Karpas-422 (cell line): ENCODE data around the gene DCDC1. TPM values are rescaled to one million over a fixed set of nuclear protein-coding genes. Genes with fewer than 3 reads are reported as not detected.

ENCODE experiments used
- DNase-seq: peaks from one replicate; pipeline ENCODE4 v3.0.0-alpha.2; 2015
- H2AFZ ChIP-seq: fragments of 200-600 bp; sonication (generic); 2 replicates; pipeline ENCODE4 v1.6.1; 2014; ENCODE audit warnings: antibody characterized with exemption, low read length, mixed read lengths
- H3K27ac ChIP-seq: fragments of 200-600 bp; sonication (generic); 2 replicates; pipeline ENCODE4 v1.5.1; 2014; ENCODE audit warnings: mild to moderate bottlenecking, low read length, moderate library complexity
- H3K27me3 ChIP-seq: fragments of 200-600 bp; sonication (generic); 2 replicates; pipeline ENCODE4 v1.6.1; 2014; ENCODE audit warnings: low read length, mixed read lengths
- H3K36me3 ChIP-seq: fragments of 200-600 bp; sonication (generic); 2 replicates; pipeline ENCODE4 v1.6.1; 2014; ENCODE audit warnings: low read length, mixed read lengths; ENCODE audit not compliant: insufficient read depth
- H3K4me1 ChIP-seq: fragments of 200-600 bp; sonication (generic); 2 replicates; pipeline ENCODE4 v1.6.1; 2014; ENCODE audit warnings: mild to moderate bottlenecking, low read length, mixed read lengths
- H3K4me2 ChIP-seq: fragments of 200-600 bp; sonication (generic); 2 replicates; pipeline ENCODE4 v1.6.1; 2014; ENCODE audit warnings: low read length, low read depth, mild to moderate bottlenecking; ENCODE audit not compliant: poor library complexity, severe bottlenecking
- H3K4me3 ChIP-seq: fragments of 200-600 bp; sonication (generic); 2 replicates; pipeline ENCODE4 v1.5.1; 2014; ENCODE audit warnings: mild to moderate bottlenecking, antibody characterized with exemption, low read length, mixed read lengths
- H3K79me2 ChIP-seq: fragments of 200-600 bp; sonication (generic); 2 replicates; pipeline ENCODE4 v1.6.1; 2014; ENCODE audit warnings: mild to moderate bottlenecking, low read length, mixed read lengths
- H3K9ac ChIP-seq: fragments of 200-600 bp; sonication (generic); 2 replicates; pipeline ENCODE4 v1.6.0; 2014; ENCODE audit warnings: low read length
- H3K9me2 ChIP-seq: fragments of 200-600 bp; sonication (generic), shearing (Covaris generic); replicated peaks from 2 replicates; pipeline ENCODE4 v1.6.0; 2014; ENCODE audit warnings: mild to moderate bottlenecking, low read length, moderate library complexity; ENCODE audit not compliant: insufficient read depth
- H3K9me3 ChIP-seq: fragments of 300-700, 200-600 bp; sonication (generic); 2 replicates; pipeline ENCODE4 v1.6.1; 2014; ENCODE audit warnings: low read length, mixed read lengths
- H4K20me1 ChIP-seq: fragments of 200-600 bp; sonication (generic); 2 replicates; pipeline ENCODE4 v1.6.1; 2014; ENCODE audit warnings: mild to moderate bottlenecking, antibody characterized with exemption, low read length, low read depth; ENCODE audit not compliant: insufficient read depth
- total RNA-seq: library from RNA; depleted of rRNA; stranded (reverse); fragments of >200 nt; shearing (Covaris generic); gene quantifications from 2 replicates; pipeline ENCODE4 v1.2.3, GENCODE V29; 2014; ENCODE audit warnings: low replicate concordance

DCDC1 gene
- total RNA-seq, 1 experiment from 2014 or later = not detected

DNA sequence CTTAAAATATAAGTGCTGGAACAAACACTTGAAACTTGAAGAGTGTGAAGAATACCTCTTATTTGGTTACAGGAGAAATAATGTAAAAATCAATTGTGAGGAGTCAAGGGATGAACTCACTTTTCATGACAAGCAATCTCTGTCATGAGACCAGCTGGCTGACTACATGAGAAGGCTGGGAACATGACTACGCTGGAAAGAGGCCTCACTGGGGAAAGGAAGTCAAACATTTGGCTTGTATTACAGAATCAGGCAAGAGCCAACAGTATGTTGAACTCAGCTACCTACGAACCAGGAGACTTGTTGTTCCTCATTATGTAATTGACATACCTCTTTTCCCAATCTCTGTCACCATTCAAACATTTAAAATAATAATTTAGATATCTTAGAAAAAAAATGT lies 14.4 kb downstream of the DCDC1 start:
- DNase-seq = no peak
- no peak overlapping the region for H3K4me3 ChIP-seq
- H3K9ac ChIP-seq = no peak overlapping the region
- H3K4me2 ChIP-seq = no peak overlapping the region
- H4K20me1 ChIP-seq = no peaks in the 10 kb centered on the region
- no peaks in the 10 kb centered on the region for H3K79me2 ChIP-seq
- H3K9me2 ChIP-seq = no peaks in the 10 kb centered on the region
- no peaks in the 10 kb centered on the region for H3K9me3 ChIP-seq
- no peak overlapping the region for H2AFZ ChIP-seq
- no peaks in the 10 kb centered on the region for H3K4me1 ChIP-seq
- H3K36me3 ChIP-seq = no peaks in the 10 kb centered on the region
- no peak overlapping the region for H3K27ac ChIP-seq
- H3K27me3 ChIP-seq = no peaks in the 10 kb centered on the region

DNA sequence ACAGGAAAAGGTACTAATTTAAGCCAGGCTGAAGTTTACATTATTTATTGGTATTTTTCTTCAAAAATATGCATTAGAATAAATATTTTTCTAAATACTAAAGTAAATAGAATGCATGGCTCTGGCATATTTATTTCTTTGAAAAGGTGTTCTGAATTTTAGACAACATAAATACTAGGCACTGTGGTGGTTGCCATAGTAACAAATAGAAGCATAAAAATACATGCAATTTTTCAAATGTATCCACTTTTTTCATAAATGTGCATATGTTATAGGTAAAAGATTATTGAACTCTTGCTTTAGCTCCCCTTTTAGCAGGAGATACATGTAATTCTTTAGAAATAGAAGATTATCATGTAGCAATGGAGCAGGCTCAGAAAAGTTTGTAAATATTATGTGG lies 18.4 kb downstream of the DCDC1 start:
- Histone ChIP-seq H3K27me3 (no peaks in the 10 kb centered on the region), H3K9ac (no peak overlapping the region), H3K4me1 (no peaks in the 10 kb centered on the region), H3K9me2 (no peaks in the 10 kb centered on the region), H3K36me3 (no peaks in the 10 kb centered on the region), H3K9me3 (no peaks in the 10 kb centered on the region), H3K79me2 (no peaks in the 10 kb centered on the region), H3K27ac (no peak overlapping the region), H3K4me3 (no peak overlapping the region), H4K20me1 (no peaks in the 10 kb centered on the region), H3K4me2 (no peak overlapping the region), H2AFZ (no peak overlapping the region)
- DNase-seq = no peak

DNA sequence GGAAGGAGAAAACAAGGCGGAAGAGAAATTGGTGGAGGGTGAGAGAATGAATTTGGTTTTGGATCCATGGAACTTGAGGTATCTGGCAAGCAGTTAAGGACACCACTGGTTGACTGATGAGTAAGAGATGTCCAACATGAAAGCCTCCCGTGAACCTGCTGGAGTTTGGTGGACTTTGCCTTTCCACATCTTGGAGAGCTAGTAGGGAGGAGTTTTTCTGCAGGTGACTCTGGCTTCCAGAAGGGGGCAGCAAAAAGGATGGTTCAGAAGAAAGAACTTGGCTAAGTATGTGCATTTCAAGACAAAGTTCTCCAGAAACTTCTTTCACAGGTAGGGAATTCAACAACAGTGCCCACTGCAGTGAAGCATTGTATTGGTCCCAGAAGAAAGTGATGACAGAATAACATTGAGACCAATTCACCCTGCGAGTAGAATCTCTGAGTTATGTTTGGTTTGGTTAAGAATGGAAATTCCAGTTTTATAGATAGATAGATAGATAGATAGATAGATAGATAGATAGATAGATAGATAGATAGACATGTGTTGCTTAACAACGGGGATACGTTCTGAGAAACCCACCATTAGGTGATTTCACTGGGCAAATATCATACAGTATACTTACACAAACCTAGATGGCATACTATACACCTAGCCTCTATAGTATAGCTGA lies 28.5 kb downstream of the DCDC1 start:
- no peak overlapping the region for H3K27ac ChIP-seq
- DNase-seq = peak; percentile 69
- H4K20me1 ChIP-seq = no peaks in the 10 kb centered on the region
- no peaks in the 10 kb centered on the region for H3K36me3 ChIP-seq
- H3K9ac ChIP-seq = no peak overlapping the region
- H3K27me3 ChIP-seq = no peaks in the 10 kb centered on the region
- H2AFZ ChIP-seq = no peak overlapping the region
- H3K9me2 ChIP-seq = no peaks in the 10 kb centered on the region
- H3K9me3 ChIP-seq = no peaks in the 10 kb centered on the region
- no peaks in the 10 kb centered on the region for H3K79me2 ChIP-seq
- no peak overlapping the region for H3K4me2 ChIP-seq
- H3K4me3 ChIP-seq = no peak overlapping the region
- H3K4me1 ChIP-seq = peaks cover 6% of the 10 kb centered on the region

DNA sequence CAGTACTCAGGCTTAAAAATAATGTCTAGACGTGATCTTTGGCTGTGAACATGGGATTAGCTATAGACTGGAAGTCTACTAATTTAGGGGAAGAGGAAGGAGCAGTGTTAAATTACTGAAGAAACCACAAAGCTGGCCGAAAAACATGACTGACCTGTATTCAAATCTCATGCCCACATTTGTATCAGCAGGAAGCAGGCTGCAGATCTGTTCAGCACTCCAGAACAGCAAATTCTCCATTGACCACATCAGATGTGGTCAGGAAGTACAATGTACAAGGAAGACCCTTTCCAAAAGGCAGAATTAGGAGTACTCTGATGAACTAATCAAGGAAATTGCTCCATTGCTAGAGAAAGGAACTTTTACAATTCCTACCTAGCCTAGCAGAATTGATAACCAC lies 31.7 kb downstream of the DCDC1 start:
- no peaks in the 10 kb centered on the region for H3K27me3 ChIP-seq
- no peak for DNase-seq
- H3K4me3 ChIP-seq = no peak overlapping the region
- no peak overlapping the region for H3K27ac ChIP-seq
- H3K79me2 ChIP-seq = no peaks in the 10 kb centered on the region
- H4K20me1 ChIP-seq = no peaks in the 10 kb centered on the region
- no peak overlapping the region for H3K9ac ChIP-seq
- H2AFZ ChIP-seq = no peak overlapping the region
- H3K36me3 ChIP-seq = no peaks in the 10 kb centered on the region
- no peak overlapping the region for H3K4me2 ChIP-seq
- H3K9me2 ChIP-seq = no peaks in the 10 kb centered on the region
- no peaks in the 10 kb centered on the region for H3K9me3 ChIP-seq
- peaks cover 6% of the 10 kb centered on the region for H3K4me1 ChIP-seq

DNA sequence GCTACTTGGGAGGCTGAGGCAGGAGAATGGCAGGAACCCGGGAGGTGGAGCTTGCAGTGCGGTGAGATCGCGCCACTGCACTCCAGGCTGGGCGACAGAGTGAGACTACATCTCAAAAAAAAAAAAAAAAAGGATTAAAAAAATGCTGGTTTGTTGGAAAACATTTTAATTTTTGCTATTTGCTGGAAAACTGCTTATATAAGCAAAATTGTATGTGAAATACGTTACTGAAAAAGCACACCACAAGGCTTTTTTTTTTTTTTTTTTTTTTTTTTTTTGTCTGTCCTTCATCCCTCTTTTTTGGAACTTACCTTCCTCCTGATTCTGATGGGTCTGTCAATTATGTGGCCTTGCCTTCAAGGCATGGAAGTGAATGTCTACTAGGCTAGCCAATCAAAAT lies 40.8 kb downstream of the DCDC1 start:
- Histone ChIP-seq H4K20me1 (no peaks in the 10 kb centered on the region), H3K4me2 (no peak overlapping the region), H2AFZ (no peak overlapping the region), H3K79me2 (no peaks in the 10 kb centered on the region), H3K9me2 (no peaks in the 10 kb centered on the region), H3K27ac (no peak overlapping the region), H3K9ac (no peak overlapping the region), H3K36me3 (no peaks in the 10 kb centered on the region), H3K4me1 (no peaks in the 10 kb centered on the region), H3K4me3 (no peak overlapping the region), H3K9me3 (no peaks in the 10 kb centered on the region), H3K27me3 (no peaks in the 10 kb centered on the region)
- no peak for DNase-seq

DNA sequence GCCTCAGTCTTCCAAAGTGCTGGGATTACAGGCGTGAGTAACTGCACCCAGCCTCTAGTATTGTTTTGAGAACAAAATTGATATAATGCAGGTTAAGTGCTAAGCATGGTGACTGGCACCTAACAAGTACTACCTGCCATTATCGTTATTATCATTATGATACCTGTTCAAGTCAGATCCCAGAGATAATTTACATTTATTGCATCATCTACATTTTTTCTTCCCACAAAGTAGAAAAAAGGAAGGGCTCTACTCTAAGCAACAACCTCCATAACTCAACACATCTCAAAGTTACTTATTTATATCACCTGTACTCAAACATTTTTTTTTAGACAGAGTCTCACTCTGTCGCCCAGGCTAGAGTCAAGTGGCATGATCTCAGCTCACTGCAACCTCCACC lies 42.1 kb downstream of the DCDC1 start:
- DNase-seq = no peak
- H2AFZ ChIP-seq = no peak overlapping the region
- H3K9me3 ChIP-seq = no peaks in the 10 kb centered on the region
- H3K27me3 ChIP-seq = no peaks in the 10 kb centered on the region
- no peaks in the 10 kb centered on the region for H3K79me2 ChIP-seq
- H3K4me2 ChIP-seq = no peak overlapping the region
- no peaks in the 10 kb centered on the region for H3K4me1 ChIP-seq
- no peaks in the 10 kb centered on the region for H3K9me2 ChIP-seq
- no peak overlapping the region for H3K9ac ChIP-seq
- H3K4me3 ChIP-seq = no peak overlapping the region
- no peaks in the 10 kb centered on the region for H4K20me1 ChIP-seq
- no peaks in the 10 kb centered on the region for H3K36me3 ChIP-seq
- no peak overlapping the region for H3K27ac ChIP-seq

DNA sequence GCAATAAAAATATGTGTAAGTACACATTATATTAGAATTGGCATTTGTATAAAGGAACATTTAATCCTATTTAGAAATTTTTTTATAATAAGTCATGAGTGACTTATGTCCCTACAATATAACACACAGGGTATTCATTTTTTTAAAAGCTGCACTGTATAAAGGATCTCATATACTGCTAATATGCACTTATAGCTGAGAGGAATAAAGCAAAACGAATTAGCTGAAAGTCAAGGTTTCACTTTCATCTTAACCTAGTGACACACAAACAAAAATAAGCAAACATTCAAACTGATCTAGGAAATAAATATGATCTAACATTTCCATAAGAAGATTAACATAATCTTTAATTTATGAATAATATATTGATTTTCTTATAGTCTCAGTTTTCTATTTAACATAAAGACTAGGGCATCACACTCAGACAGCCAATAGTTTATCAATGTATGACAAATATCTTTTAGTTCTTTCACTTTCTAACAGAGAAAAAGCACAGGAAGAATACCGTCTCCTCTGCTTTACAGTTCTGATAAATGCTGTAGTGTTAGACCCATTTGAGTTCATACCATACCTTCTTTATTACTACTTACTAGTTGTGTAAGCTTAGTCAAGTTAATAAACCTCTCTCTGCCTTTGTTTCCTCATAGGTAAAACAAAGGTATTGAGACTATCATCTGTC lies 42.9 kb downstream of the DCDC1 start:
- H3K4me3 ChIP-seq = no peak overlapping the region
- H3K79me2 ChIP-seq = no peaks in the 10 kb centered on the region
- no peak overlapping the region for H3K4me2 ChIP-seq
- H3K9ac ChIP-seq = no peak overlapping the region
- no peaks in the 10 kb centered on the region for H3K36me3 ChIP-seq
- H3K27ac ChIP-seq = no peak overlapping the region
- no peaks in the 10 kb centered on the region for H4K20me1 ChIP-seq
- no peak overlapping the region for H2AFZ ChIP-seq
- no peaks in the 10 kb centered on the region for H3K9me3 ChIP-seq
- no peak for DNase-seq
- H3K9me2 ChIP-seq = no peaks in the 10 kb centered on the region
- no peaks in the 10 kb centered on the region for H3K4me1 ChIP-seq
- no peaks in the 10 kb centered on the region for H3K27me3 ChIP-seq

DNA sequence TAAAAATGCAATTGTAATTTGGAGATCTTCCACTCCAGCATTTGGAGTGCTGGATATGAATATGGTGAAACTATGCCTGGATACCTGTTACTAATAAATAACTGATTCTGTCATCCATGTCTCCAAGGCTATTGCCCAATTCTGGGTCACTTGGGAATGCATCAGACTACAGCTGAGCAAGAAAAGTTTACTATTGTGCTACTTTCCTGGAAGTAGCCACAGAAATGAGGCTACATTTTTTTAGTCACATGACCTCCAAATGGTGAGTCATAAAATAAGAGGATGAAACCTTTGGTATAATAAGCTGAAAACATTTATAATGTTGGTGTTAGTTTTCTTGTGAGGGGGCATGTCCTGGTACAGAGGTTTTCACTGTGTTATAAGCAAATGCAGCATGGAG lies 44.4 kb downstream of the DCDC1 start:
- Histone ChIP-seq H3K9me3 (no peaks in the 10 kb centered on the region), H2AFZ (no peak overlapping the region), H3K27ac (no peak overlapping the region)

More for the DNA sequence above, 44.4 kb downstream of the DCDC1 start:
- Histone ChIP-seq H3K36me3 (no peaks in the 10 kb centered on the region), H3K4me2 (no peak overlapping the region), H3K4me3 (no peak overlapping the region), H3K9me2 (no peaks in the 10 kb centered on the region), H3K79me2 (no peaks in the 10 kb centered on the region), H4K20me1 (no peaks in the 10 kb centered on the region), H3K27me3 (no peaks in the 10 kb centered on the region), H3K4me1 (no peaks in the 10 kb centered on the region), H3K9ac (no peak overlapping the region)
- DNase-seq = no peak
